ENCODE measurements around the gene CHRNA3.

DNA sequence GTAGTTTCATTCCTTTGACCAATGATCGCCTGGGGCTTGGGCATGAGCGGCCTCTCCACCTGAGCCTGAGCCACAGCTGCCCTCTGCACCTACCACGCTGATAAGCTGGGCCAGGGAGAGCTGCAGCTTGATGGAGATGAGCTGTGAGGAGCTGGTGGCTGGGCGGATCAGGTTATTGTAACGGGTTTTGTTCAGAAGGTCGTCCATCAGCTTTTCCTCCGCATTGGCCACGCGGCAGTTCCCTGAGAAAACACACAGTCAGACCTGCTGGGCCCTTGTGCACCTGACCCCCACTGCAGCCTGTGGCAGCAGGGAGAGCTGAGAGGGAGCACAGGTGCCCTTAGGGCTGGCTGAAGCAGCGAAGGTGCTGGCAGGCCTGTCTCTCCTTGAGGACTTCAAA is 14.6 kb upstream of the CHRNA3 start:
- TF ChIP-seq, protein P1, sequence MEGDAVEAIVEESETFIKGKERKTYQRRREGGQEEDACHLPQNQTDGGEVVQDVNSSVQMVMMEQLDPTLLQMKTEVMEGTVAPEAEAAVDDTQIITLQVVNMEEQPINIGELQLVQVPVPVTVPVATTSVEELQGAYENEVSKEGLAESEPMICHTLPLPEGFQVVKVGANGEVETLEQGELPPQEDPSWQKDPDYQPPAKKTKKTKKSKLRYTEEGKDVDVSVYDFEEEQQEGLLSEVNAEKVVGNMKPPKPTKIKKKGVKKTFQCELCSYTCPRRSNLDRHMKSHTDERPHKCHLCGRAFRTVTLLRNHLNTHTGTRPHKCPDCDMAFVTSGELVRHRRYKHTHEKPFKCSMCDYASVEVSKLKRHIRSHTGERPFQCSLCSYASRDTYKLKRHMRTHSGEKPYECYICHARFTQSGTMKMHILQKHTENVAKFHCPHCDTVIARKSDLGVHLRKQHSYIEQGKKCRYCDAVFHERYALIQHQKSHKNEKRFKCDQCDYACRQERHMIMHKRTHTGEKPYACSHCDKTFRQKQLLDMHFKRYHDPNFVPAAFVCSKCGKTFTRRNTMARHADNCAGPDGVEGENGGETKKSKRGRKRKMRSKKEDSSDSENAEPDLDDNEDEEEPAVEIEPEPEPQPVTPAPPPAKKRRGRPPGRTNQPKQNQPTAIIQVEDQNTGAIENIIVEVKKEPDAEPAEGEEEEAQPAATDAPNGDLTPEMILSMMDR (IDR thresholded peaks at IDR 0.05): no peak
- TF ChIP-seq POLR2A (IDR thresholded peaks at IDR 0.05): no peak
